ENCODE results near the gene CLCN1. TPM values are rescaled to one million over a fixed set of nuclear protein-coding genes. Genes with fewer than 3 reads are reported as not detected.

CLCN1 gene
- total and polyA plus RNA-seq, 10 of the 15 experiments (the other 5 are each of a cell fraction or from before 2014, with no cell fraction given) = 0.30 TPM; not detected in 9

GRCh38 chr7:143290293-143290692 lies 25.6 kb upstream of the CLCN1 start:
- Histone ChIP-seq H4K20me1 (ENCODE audit: control insufficient read depth, insufficient read depth) (no peaks in the 10 kb centered on the region), H3K27me3 (replicated peaks in 1 of 2; ENCODE audit: control insufficient read depth in 2 of 2, insufficient read depth in 2 of 2, low read length in 1 of 2) (no peaks in the 10 kb centered on the region), H3K79me2 (ENCODE audit: control insufficient read depth, insufficient read depth, low read length) (peaks cover 35% of the 10 kb centered on the region), H3K4me3 (peak overlapping the region; percentile 78), H3K9me3 (replicated peaks; ENCODE audit: control insufficient read depth, insufficient read depth, low read length) (no peaks in the 10 kb centered on the region; the same call in 2 of the 3 replicates), H2AFZ (ENCODE audit: control insufficient read depth, low read depth, low read length) (no peak overlapping the region), H3K4me1 (ENCODE audit: control insufficient read depth, insufficient read depth, low read length) (0 out of 2 replicates have a peak, but pooled peaks cover 3% of the 10 kb centered on the region), H3K4me2 (ENCODE audit: control insufficient read depth, insufficient read depth) (peak overlapping the region; percentile 85), H3K27ac (ENCODE audit: control insufficient read depth, insufficient read depth) (no peak overlapping the region), H3K9ac (ENCODE audit: control insufficient read depth, insufficient read depth, low read length) (peak overlapping the region; percentile 10; the same call in 1 of the 2 replicates), H3K36me3 (ENCODE audit: control insufficient read depth in 2 of 2, insufficient read depth in 2 of 2, low read length in 1 of 2) (peaks cover 11 to 20% of the 10 kb centered on the region in 2 experiments)
- in situ Hi-C loops (cut with MboI) (no loop called here), intact Hi-C loops (cut with micrococcal nuclease; ENCODE audit: unreplicated experiment) (no loop called here)
- FAIRE-seq (peak; percentile 23), DNase-seq (ENCODE audit: low read depth, low spot score) (no peak), ATAC-seq (no peak)
- no TSS peak for BruUV-seq (replicated peaks)
- 93% methylated on average over 4 of the region's 4 CpGs for WGBS (ENCODE audit: insufficient coverage, insufficient replicate concordance, low lambda C conversion rate, missing lambda C conversion rate)
- ChIA-PET RAD21 (ENCODE audit: unreplicated experiment) (no interaction called here), POLR2A (interaction anchor here (0.6 to 1.1 kb wide), 3 partner anchors 9 to 27 kb away, joined by 3 to 5 read pairs (median 3); partner anchors contain the start of gene GSTK1), CTCF (interaction anchor here (1.0 to 2.9 kb wide), 5 partner anchors 9 to 90 kb away, joined by 3 to 17 read pairs (median 3); no protein-coding TSS in a partner anchor), SMC1A (ENCODE audit: uncharacterized antibody, unreplicated experiment) (interaction anchor here (0.6 to 1.8 kb wide), 7 partner anchors 9 to 125 kb away, joined by 3 to 7 read pairs (median 4); no protein-coding TSS in a partner anchor)
- no peak for TF ChIP-seq SPI1 (IDR thresholded peaks at IDR 0.05; ENCODE audit: borderline replicate concordance, insufficient read depth, low read depth, low read length)
- no peak for TF ChIP-seq RB1 (IDR thresholded peaks at IDR 0.05; ENCODE audit: borderline replicate concordance)
- TF ChIP-seq CBFB (IDR thresholded peaks at IDR 0.05; ENCODE audit: low read depth) = no peak
- TF ChIP-seq TAF1 (IDR thresholded peaks at IDR 0.05; ENCODE audit: borderline replicate concordance, low read depth, low read length) = no peak
- no peak for TF ChIP-seq REST (IDR thresholded peaks at IDR 0.05; ENCODE audit: low read depth, low read length)
- no peak for TF ChIP-seq FOXK2 (IDR thresholded peaks at IDR 0.05)
- no peak for TF ChIP-seq LARP7 (IDR thresholded peaks at IDR 0.05)
- TF ChIP-seq CHD1 (IDR thresholded peaks at IDR 0.05; ENCODE audit: low read depth, low read length) = no peak
- TF ChIP-seq MYB (IDR thresholded peaks at IDR 0.05; ENCODE audit: borderline replicate concordance, low read depth, low read length) = no peak
- no peak for TF ChIP-seq MTA2 (IDR thresholded peaks at IDR 0.05; ENCODE audit: low read depth)
- TF ChIP-seq ASH2L (IDR thresholded peaks at IDR 0.05; ENCODE audit: borderline replicate concordance, low read depth) = no peak
